GM19099 (cell line): ENCODE measurements around the gene PLEKHA6.

Experiments
- POLR2A ChIP-seq: IDR thresholded peaks from 3 replicates; pipeline ENCODE4 v1.6.1; 2011; ENCODE audit warnings: low read depth; ENCODE audit not compliant: insufficient read length; ENCODE audit errors: extremely low read depth

Gene PLEKHA6

GRCh38 chr1:204338360-204338759, 21.4 kb downstream of the PLEKHA6 start:
- TF ChIP-seq POLR2A: no peak

- no peak for TF ChIP-seq POLR2A
Observed at GRCh38 chr1:204337583-204337982, 22.1 kb downstream of the PLEKHA6 start.

- no peak for TF ChIP-seq POLR2A
Observed at GRCh38 chr1:204337036-204337429, 22.7 kb downstream of the PLEKHA6 start.

- TF ChIP-seq POLR2A: no peak
Observed at GRCh38 chr1:204336421-204337035, 23.2 kb downstream of the PLEKHA6 start.

- no peak for TF ChIP-seq POLR2A
Observed at GRCh38 chr1:204335533-204335932, 24.2 kb downstream of the PLEKHA6 start.

- TF ChIP-seq POLR2A: no peak
Observed at GRCh38 chr1:204335085-204335484, 24.6 kb downstream of the PLEKHA6 start.

- no peak for TF ChIP-seq POLR2A
Observed at GRCh38 chr1:204334455-204334854, 25.3 kb downstream of the PLEKHA6 start.

- TF ChIP-seq POLR2A: no peak
Observed at GRCh38 chr1:204333427-204333826, 26.3 kb downstream of the PLEKHA6 start.

GRCh38 chr1:204331847-204332487, 27.8 kb downstream of the PLEKHA6 start:
- no peak for TF ChIP-seq POLR2A

GRCh38 chr1:204331275-204331674, 28.5 kb downstream of the PLEKHA6 start:
- TF ChIP-seq POLR2A: no peak

GRCh38 chr1:204327359-204327758, 32.4 kb downstream of the PLEKHA6 start:
- TF ChIP-seq POLR2A: no peak

- no peak for TF ChIP-seq POLR2A
Observed at GRCh38 chr1:204326771-204327300, 32.9 kb downstream of the PLEKHA6 start.

GRCh38 chr1:204325944-204326343, 33.8 kb downstream of the PLEKHA6 start:
- no peak for TF ChIP-seq POLR2A

- TF ChIP-seq POLR2A: no peak
Observed at GRCh38 chr1:204323887-204324286, 35.8 kb downstream of the PLEKHA6 start.

GRCh38 chr1:204322339-204322868, 37.3 kb downstream of the PLEKHA6 start:
- TF ChIP-seq POLR2A: no peak

- no peak for TF ChIP-seq POLR2A
Observed at GRCh38 chr1:204321665-204322064, 38.1 kb downstream of the PLEKHA6 start.
